ENCODE results near the gene TK2.
"Not testable (repeated sequence)": the region's sequence is repeated elsewhere in the genome, so short reads cannot be mapped to it uniquely, and the experiment has no call there.

The TK2 gene

GRCh38 chr16:66549284-66550131 lies at the start of gene TK2:
TK2 (minus strand) TSS chr16:66550122; CDS start chr16:66550061, 61 bp downstream.
- TF ChIP-seq CTCF (IDR thresholded peaks at IDR 0.05; ENCODE audit: low read depth, low read length), result no peak
- peak within 1 kb of the TSS; percentile 64 for H3K4me3 ChIP-seq (ENCODE audit: low read depth, low read length)
- peak; percentile 78 for DNase-seq (ENCODE audit: low read depth, low spot score)
- in situ Hi-C loops (cut with HindIII; ENCODE audit: low sequenced_read_pairs), result no loop called here

- TF ChIP-seq CTCF (IDR thresholded peaks at IDR 0.05; ENCODE audit: low read depth, low read length), result no peak
- H3K4me3 ChIP-seq (ENCODE audit: low read depth, low read length), result no peak overlapping the region
- in situ Hi-C loops (cut with HindIII; ENCODE audit: low sequenced_read_pairs), result no loop called here
- DNase-seq (ENCODE audit: low read depth, low spot score), result no peak
These were observed 48.2 kb upstream of the TK2 start for GRCh38 chr16:66598111-66598510.

- in situ Hi-C loops (cut with HindIII; ENCODE audit: low sequenced_read_pairs), result no loop called here
- no peak for TF ChIP-seq CTCF (IDR thresholded peaks at IDR 0.05; ENCODE audit: low read depth, low read length)
- no peak overlapping the region for H3K4me3 ChIP-seq (ENCODE audit: low read depth, low read length)
- DNase-seq (ENCODE audit: low read depth, low spot score), result no peak
These were observed 47.3 kb upstream of the TK2 start for GRCh38 chr16:66596986-66597848.

- DNase-seq (ENCODE audit: low read depth, low spot score); in situ Hi-C loops (cut with HindIII; ENCODE audit: low sequenced_read_pairs); H3K4me3 ChIP-seq (ENCODE audit: low read depth, low read length): not testable (repeated sequence)
These were observed 46.6 kb upstream of the TK2 start for GRCh38 chr16:66596559-66596958.

- in situ Hi-C loops (cut with HindIII; ENCODE audit: low sequenced_read_pairs), result no loop called here
- no peak for DNase-seq (ENCODE audit: low read depth, low spot score)
- TF ChIP-seq CTCF (IDR thresholded peaks at IDR 0.05; ENCODE audit: low read depth, low read length), result no peak
- no peak overlapping the region for H3K4me3 ChIP-seq (ENCODE audit: low read depth, low read length)
These were observed 44.8 kb upstream of the TK2 start for GRCh38 chr16:66594739-66595138.

GRCh38 chr16:66592814-66593213 lies 42.9 kb upstream of the TK2 start:
- DNase-seq (ENCODE audit: low read depth, low spot score), result no peak
- H3K4me3 ChIP-seq (ENCODE audit: low read depth, low read length), result no peak overlapping the region
- no peak for TF ChIP-seq CTCF (IDR thresholded peaks at IDR 0.05; ENCODE audit: low read depth, low read length)
- in situ Hi-C loops (cut with HindIII; ENCODE audit: low sequenced_read_pairs), result no loop called here

GRCh38 chr16:66592241-66592640 lies 42.3 kb upstream of the TK2 start:
- no peak overlapping the region for H3K4me3 ChIP-seq (ENCODE audit: low read depth, low read length)
- no peak for DNase-seq (ENCODE audit: low read depth, low spot score)
- no peak for TF ChIP-seq CTCF (IDR thresholded peaks at IDR 0.05; ENCODE audit: low read depth, low read length)
- in situ Hi-C loops (cut with HindIII; ENCODE audit: low sequenced_read_pairs), result no loop called here
